Osteoblast (primary cell): ENCODE results near the gene BTBD18. TPM values are rescaled to one million over a fixed set of nuclear protein-coding genes. Genes with fewer than 3 reads are reported as not detected.

Source experiments
- DNase-seq: peaks from one replicate; pipeline ENCODE4 v3.0.0; 2011; ENCODE audit warnings: low spot score, mixed read lengths; ENCODE audit not compliant: insufficient read length; ENCODE audit errors: missing footprints
- H2AFZ ChIP-seq: 2 replicates; pipeline ENCODE4 v1.6.0; 2011; ENCODE audit warnings: mild to moderate bottlenecking, low read length
- H3K27ac ChIP-seq: 2 replicates; pipeline ENCODE4 v1.5.1; 2011; ENCODE audit warnings: mild to moderate bottlenecking, low read depth, low read length, moderate library complexity
- H3K27me3 ChIP-seq: 2 replicates; pipeline ENCODE4 v1.6.0; 2012; ENCODE audit warnings: mild to moderate bottlenecking, control low read depth, inconsistent platforms, low read length, moderate library complexity; ENCODE audit not compliant: insufficient read depth
- H3K36me3 ChIP-seq: 2 replicates; pipeline ENCODE4 v1.5.1; 2011; ENCODE audit warnings: mild to moderate bottlenecking, low read length, control low read depth, moderate library complexity; ENCODE audit not compliant: insufficient read depth
- H3K4me1 ChIP-seq: 2 replicates; pipeline ENCODE4 v1.5.1; 2011; ENCODE audit warnings: mild to moderate bottlenecking, low read length, control low read depth, moderate library complexity; ENCODE audit not compliant: insufficient read depth
- H3K4me2 ChIP-seq: 2 replicates; pipeline ENCODE4 v1.6.0; 2011; ENCODE audit warnings: mild to moderate bottlenecking, low read length; ENCODE audit not compliant: insufficient read depth
- H3K4me3 ChIP-seq: fragments of 200-600 bp; sonication (generic); 3 replicates; pipeline ENCODE4 v1.5.1; 2012; ENCODE audit warnings: mild to moderate bottlenecking, low read length, inconsistent platforms; ENCODE audit not compliant: insufficient read depth
- H3K79me2 ChIP-seq: 2 replicates; pipeline ENCODE4 v1.6.0; 2012; ENCODE audit warnings: mild to moderate bottlenecking, low read length, control low read depth, inconsistent platforms; ENCODE audit not compliant: insufficient read depth
- H3K9me3 ChIP-seq: 2 replicates; pipeline ENCODE4 v1.5.1; 2011; ENCODE audit warnings: low read depth, low read length, control low read depth
- H4K20me1 ChIP-seq: 2 replicates; pipeline ENCODE4 v1.6.0; 2012; ENCODE audit warnings: mild to moderate bottlenecking, low read length, control low read depth; ENCODE audit not compliant: insufficient read depth
- CTCF ChIP-seq: IDR thresholded peaks from 2 replicates; pipeline ENCODE4 v1.5.1; 2011; ENCODE audit warnings: mild to moderate bottlenecking, low read depth, low read length, moderate library complexity; ENCODE audit errors: extremely low read depth
- total RNA-seq: library from RNA; depleted of rRNA; stranded (reverse); fragments of >200 nt; gene quantifications from 2 replicates; pipeline ENCODE4 v1.2.3, GENCODE V29; 2012

Gene BTBD18
- total RNA-seq, 1 donor = not detected

GRCh38 chr11:57751176-57751575 is 443 bp downstream of the BTBD18 start:
- Histone ChIP-seq H3K4me1 (no peaks in the 10 kb centered on the region), H3K4me3 (no peak overlapping the region), H3K4me2 (no peak overlapping the region), H3K36me3 (peaks cover 5% of the 10 kb centered on the region), H3K9me3 (no peaks in the 10 kb centered on the region), H4K20me1 (no peaks in the 10 kb centered on the region), H2AFZ (no peak overlapping the region), H3K27me3 (no peaks in the 10 kb centered on the region), H3K79me2 (no peaks in the 10 kb centered on the region), H3K27ac (no peak overlapping the region)
- DNase-seq = no peak
- no peak for TF ChIP-seq CTCF

GRCh38 chr11:57746920-57747319 is 4.7 kb downstream of the BTBD18 start:
- Histone ChIP-seq H4K20me1 (peaks cover 9% of the 10 kb centered on the region), H3K4me1 (peaks cover 10% of the 10 kb centered on the region), H3K9me3 (no peaks in the 10 kb centered on the region), H3K79me2 (peaks cover 27% of the 10 kb centered on the region), H2AFZ (no peak overlapping the region), H3K27me3 (no peaks in the 10 kb centered on the region), H3K27ac (no peak overlapping the region), H3K4me3 (no peak overlapping the region), H3K4me2 (no peak overlapping the region), H3K36me3 (peaks cover 33% of the 10 kb centered on the region)
- TF ChIP-seq CTCF = no peak
- DNase-seq = no peak

- Histone ChIP-seq H3K9me3 (no peaks in the 10 kb centered on the region), H3K36me3 (peaks cover 33% of the 10 kb centered on the region), H3K27me3 (no peaks in the 10 kb centered on the region), H4K20me1 (peaks cover 9% of the 10 kb centered on the region), H3K79me2 (peaks cover 33% of the 10 kb centered on the region), H3K27ac (no peak overlapping the region), H3K4me1 (peaks cover 10% of the 10 kb centered on the region), H3K4me2 (no peak overlapping the region), H2AFZ (no peak overlapping the region), H3K4me3 (no peak overlapping the region)
- DNase-seq = no peak
- no peak for TF ChIP-seq CTCF
Observed at GRCh38 chr11:57745206-57745605, 6.4 kb downstream of the BTBD18 start.

GRCh38 chr11:57744357-57744756 is 7.3 kb downstream of the BTBD18 start:
- H3K79me2 ChIP-seq = peaks cover 33% of the 10 kb centered on the region
- TF ChIP-seq CTCF = no peak
- no peak overlapping the region for H3K4me2 ChIP-seq
- H3K9me3 ChIP-seq = no peaks in the 10 kb centered on the region
- H3K36me3 ChIP-seq = peaks cover 33% of the 10 kb centered on the region
- H3K27ac ChIP-seq = no peak overlapping the region
- no peak overlapping the region for H3K4me3 ChIP-seq
- H4K20me1 ChIP-seq = peaks cover 9% of the 10 kb centered on the region
- H3K27me3 ChIP-seq = no peaks in the 10 kb centered on the region
- no peak for DNase-seq
- peaks cover 10% of the 10 kb centered on the region for H3K4me1 ChIP-seq
- H2AFZ ChIP-seq = no peak overlapping the region
